Measurements from ENCODE around the gene ETS1.

Gene ETS1

DNA sequence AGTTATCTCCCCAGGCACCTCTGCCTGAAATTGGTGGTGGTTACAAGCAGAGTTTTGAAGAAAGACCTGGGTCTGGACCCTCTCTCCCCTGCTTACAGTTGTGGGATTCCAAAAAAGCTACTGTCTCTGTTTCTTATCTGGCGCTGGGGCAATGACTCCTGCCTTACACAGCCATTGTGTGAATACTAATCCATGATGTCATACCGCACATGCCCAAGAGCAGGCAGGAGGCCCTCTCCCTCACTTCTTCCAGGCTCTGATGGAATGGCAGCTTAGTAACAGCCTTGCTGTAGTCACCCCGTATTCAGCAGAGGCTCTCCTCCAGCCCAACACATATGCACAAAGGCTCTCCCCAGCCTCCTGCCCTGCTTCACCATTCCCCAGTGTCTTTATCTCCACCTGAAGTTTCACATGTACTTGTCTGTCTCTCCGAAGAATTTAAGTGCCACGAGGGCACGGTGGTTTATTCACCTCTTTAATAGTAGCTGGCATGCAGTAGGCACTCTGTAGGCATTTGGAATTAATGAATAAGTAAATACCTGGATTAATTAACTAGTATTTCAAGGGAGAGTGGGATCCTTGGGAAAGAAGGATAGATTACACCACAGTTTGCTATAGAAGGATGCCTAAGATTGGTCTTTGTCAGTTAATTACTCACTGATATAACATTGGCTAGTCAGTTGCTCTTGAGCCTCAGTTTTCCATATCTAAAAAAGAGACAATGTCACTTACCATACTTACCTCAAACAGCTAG, 165.6 kb downstream of the ETS1 start:
- no peak for DNase-seq

DNA sequence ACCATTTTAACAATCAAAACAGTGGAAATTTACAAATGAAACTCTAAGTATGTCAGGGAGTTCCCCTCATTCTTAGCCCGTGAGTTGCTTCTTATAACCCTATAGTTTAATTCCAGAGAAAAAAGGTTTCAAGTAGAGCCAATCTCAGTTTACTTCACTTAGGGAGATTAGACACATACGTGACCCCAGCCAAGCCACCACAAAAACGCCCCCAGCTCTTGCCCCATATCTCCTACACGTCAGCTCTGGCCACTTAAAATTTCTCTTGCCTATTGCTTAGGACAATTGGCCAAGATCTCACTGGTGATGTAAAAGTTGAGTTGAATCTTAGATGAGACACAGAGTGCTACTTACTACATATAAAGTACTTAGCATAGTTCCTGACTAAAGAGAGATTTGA, 166.4 kb downstream of the ETS1 start:
- DNase-seq, result no peak

DNA sequence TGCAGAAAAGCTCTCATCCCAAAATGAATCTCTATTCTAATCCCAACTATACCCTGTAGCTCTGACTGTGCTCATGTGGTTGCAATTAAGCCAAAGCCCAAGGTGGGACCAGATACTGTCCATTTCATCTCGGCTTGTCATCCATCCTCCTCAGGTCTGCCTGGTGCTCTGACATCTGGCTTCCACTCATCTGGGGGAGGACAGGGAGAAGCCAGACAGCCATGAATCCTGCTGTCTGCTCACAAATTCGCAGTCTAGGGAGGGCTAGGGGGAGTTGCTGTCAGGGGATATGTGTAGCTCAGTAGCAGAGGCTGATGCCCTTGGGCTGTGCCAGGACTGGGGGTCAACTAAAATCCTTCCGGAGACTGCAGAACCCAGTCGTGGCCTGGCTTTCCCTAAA, 167.1 kb downstream of the ETS1 start:
- DNase-seq, result no peak

DNA sequence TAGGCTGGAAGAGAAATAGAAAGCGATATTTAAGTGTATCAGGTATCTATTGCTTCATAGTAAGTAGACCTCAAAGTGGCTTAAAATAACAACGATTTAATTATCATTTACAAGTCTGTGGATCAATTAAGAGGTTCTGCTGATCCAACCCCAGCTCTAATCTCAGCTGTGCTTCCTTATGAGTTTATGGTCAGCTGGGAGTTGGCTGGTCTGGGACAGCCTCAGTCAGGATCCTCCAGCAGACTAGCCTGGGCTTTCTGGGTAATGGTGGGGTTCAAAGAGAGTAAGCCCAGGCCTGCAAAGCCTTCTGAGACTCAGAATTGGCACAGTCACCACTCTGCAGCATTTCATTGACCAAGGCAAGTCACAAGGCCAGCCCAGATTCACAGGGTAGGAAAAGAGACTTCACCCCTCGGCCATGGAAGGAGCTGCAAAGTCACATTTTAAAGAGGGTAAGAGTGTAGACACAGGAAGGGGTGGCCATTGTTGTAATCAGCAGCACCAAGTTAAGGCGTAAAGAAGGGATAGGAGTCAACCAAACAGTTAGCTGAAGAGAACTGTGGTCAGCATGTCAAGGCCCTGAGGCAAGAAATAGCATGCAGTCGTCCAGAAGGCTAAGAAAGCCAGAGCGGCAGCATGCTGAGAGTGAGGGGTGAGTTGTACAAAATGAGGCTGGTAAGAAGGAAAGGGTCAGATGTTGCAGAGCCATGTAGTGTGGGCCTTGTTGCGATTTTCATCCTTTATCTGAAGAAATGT, 168.2 kb downstream of the ETS1 start:
- no peak for DNase-seq

DNA sequence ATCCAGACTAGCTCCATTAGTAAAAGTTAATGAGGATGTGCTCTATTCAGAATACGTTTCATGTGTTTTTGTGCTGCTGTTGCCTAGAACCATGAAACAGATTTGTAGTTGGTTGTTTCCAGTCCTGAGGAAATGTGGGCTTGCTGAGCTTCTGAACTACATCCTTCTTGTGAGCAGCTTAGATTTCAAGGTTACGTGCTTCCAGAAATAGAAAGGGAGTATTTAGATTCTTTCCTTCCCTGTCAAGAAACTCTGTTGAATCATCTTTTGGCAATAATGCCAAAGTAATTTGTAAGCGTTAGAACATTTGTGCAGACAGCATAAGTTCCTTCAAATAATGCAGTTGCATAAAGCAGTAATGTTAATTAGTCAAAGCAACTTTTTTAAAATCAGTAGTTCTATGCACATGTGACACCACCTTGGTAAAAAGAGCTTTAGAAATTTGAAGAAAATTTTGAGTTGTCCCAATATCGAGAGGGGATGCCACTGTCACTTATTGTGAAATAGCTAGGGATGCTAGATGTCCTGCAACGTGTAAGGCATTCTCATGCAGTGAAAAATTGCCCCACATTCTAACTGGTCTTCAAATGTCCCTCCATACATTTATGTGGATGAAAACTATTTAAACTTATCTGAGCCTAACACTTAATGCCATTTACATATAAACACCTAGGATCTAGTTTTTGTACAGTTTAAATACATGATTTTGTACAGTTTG, 169.6 kb downstream of the ETS1 start:
- DNase-seq, result no peak

DNA sequence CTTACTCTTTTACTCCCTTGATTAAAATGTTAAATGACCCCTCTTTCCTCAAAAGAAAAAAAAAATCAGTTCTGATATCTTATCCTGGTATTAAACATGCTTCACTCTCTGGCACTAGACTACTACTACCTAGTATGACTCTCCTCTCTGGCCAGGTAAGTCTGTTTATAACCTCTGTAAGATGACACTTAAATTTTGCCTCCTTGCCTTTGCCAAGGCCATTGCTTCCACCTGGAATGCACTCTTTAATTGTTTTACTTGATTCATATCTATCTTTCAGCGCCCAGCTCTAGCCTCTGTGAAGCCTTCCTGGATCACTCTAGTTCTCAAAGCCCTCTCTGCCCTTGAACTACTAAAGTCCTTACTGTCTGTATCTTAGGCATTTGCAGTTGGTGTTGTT, 170.4 kb downstream of the ETS1 start:
- DNase-seq, result no peak

DNA sequence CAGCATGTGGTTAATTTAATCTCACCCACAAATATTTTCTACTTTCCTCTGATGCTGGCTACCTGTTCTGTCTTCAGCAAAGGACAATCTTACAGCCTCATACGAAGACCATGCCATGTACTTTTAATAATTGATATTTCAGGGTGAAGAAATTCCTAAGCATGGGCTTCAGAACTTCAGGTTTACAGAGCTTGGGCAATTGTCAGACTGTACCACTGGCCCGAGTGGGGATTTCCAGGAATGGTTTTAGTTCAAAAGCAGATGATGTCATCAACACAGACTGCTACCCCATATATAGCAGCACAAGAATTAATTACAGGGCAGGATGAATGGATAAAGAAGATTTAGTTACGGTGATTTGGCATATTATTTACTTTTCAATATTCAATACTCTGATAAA, 171.8 kb downstream of the ETS1 start:
- no peak for DNase-seq

DNA sequence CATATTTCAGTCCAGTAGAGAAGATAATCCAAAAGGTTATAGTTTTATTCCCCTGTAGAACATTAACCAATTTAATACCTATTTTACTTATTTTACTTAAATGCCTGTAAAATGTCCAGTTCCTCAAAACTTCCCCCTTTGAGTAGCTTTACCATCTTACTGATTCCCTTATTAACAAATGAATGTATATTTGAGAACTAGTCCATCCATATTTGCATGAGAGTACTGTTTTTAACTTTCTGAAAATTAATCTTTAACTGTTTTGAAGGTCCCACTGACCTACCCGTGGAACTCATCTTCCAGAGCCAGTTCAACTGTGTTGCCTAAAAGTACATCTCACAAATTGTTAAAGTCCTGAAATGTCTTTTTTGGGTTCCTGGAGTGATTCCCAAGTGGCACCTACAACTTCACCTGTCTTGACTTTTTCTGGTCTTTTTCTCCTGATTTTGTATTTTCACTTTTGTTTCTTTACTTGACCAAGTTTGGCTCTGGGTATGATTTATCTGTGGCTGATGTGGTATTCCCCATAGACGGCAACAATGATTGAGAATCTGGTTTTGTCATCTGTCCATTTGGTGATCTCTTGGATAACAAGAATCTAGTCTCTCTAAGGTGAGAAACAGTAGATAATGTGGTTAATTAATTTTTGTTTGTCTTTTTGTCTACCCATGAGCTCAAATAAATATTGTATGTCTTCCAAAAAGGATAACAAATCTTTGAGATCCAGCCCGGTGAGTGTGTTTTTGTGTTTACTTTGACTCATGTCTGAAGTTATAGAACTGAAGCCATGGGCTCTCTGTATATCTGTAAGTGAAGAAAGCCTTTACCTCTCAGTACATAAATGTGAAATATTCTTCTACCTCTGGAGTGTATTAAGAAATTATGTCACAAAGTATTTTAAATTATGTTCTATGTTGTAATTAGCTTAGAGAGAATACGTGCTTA, 174.2 kb downstream of the ETS1 start:
- no peak for DNase-seq

DNA sequence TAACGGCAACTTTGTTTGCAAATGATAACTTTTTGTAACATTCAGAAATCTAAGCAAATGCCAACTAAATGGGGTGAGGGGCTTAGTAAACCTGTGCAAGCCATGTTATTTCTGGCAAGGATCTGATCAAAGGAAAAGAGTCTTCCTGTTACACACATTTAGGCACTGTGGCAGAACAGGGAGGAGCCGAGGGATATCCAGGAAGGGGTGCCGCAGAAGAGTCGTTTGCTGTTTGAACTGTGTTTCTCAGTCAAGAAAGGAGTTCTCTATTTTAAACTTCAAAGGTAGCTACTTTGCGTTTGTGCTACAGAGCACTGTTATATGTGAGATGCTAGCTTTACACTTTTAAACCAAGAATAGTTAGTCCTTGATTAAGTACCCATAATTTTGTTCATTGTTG, 175.5 kb downstream of the ETS1 start:
- DNase-seq, result no peak

DNA sequence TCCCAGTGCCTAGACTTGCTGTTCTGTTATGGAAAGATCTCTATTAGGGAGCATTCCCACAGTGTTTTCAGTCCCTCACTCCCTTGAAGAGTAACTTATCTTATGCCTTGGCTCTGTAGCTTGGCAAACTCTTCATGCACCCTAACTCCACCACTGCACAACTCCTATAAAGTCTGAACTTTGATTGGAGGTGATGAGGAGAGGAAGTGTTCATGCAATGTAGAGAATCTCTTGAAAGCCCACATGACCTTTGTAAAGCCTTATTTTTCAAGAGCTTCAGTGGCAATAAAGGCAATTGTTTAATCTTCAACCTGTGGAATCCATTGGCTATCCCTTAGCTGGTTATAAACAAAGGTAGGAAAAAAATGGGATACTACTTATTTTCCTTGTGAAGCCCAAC, 176.2 kb downstream of the ETS1 start:
- no peak for DNase-seq

DNA sequence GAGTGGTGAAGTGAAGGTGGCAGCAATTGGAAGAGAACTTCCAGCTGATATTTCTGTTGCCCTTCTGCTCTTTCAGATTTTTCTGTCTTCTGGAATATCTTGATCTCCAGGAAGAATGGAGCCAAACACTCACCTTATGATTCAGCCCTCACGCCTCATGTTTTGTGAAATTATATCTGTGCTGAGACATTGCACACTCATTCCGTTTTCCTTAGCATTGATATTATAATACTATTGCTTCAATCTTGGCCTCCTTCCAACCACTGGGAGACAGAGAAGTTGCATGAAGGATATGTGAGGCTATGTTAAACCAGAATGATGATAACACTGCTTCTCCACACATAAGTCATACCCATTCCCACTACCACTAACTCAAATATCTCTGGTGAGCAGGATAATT, 177.9 kb downstream of the ETS1 start:
- DNase-seq, result no peak
